Measurements from ENCODE around the gene NLN. TPM values are rescaled to one million over a fixed set of nuclear protein-coding genes. Genes with fewer than 3 reads are reported as not detected.

Gene NLN
- total and polyA plus RNA-seq, 2 of the 4 experiments (the other 2 are of a cell fraction), result 19.1 to 37.1 TPM

DNA sequence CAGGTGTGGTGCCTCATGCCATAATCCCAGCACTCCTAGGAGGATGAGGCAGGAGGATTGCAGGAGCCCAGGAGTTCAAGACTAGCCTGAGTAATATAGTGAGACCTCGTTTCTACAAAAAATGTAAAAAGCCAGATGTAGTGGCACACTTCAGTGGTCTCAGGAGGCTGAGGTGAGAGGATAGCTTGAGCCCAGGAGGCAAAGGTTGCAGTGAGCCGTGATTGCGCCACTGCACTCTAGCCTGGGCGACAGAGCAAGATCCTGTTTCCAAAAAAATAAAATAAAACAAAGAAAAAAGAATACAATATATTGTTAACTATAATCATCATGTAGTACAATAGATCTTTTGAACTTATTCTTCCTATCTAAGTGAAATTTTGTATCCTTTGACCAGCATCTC is 16.3 kb downstream of the NLN start:
- Histone ChIP-seq H3K4me2 (ENCODE audit: low read depth, low read length) (no peak overlapping the region), H3K56ac (ENCODE audit: extremely low read depth, insufficient read depth, low read length) (no peak overlapping the region), H2AFZ (replicated peaks; ENCODE audit: low read length, poor library complexity) (no peak overlapping the region), H3K79me1 (ENCODE audit: low read depth in 1 of 2, low read length in 2 of 2) (peaks cover 22 to 46% of the 10 kb centered on the region in 2 experiments), H3K9ac (ENCODE audit: low read depth, low read length) (no peak overlapping the region), H3K4ac (ENCODE audit: low read depth, low read length) (no peak overlapping the region; the same call in 1 of the 2 replicates), H3K36me3 (ENCODE audit: control insufficient read depth, insufficient read depth, low read length) (no peaks in the 10 kb centered on the region), H3K18ac (ENCODE audit: low read depth, low read length) (no peak overlapping the region), H3K27me3 (ENCODE audit: control insufficient read depth, insufficient read depth, low read length) (no peaks in the 10 kb centered on the region), H2AK9ac (replicated peaks; ENCODE audit: low read depth, low read length, poor library complexity) (no peak overlapping the region), H2AK5ac (ENCODE audit: low read depth, low read length) (no peak overlapping the region), H4K8ac (ENCODE audit: low read depth in 2 of 2, low read length in 2 of 2) (no peak overlapping the region), H3K4me1 (ENCODE audit: control insufficient read depth, insufficient read depth, low read length) (no peaks in the 10 kb centered on the region), H2BK5ac (ENCODE audit: low read depth, low read length, poor library complexity, severe bottlenecking) (no peak overlapping the region), H3K9me3 (ENCODE audit: control insufficient read depth, insufficient read depth, low read length) (no peaks in the 10 kb centered on the region), H3K4me3 (ENCODE audit: insufficient read depth, low read depth, low read length) (no peak overlapping the region), H4K91ac (ENCODE audit: insufficient read depth, low read depth, low read length) (no peak overlapping the region), H3K9me1 (ENCODE audit: insufficient read depth, low read length) (no peaks in the 10 kb centered on the region; the same call in 1 of the 2 replicates), H4K20me1 (ENCODE audit: insufficient read depth, low read length) (no peaks in the 10 kb centered on the region), H3K14ac (replicated peaks; ENCODE audit: low read depth, low read length) (no peak overlapping the region), H4K5ac (ENCODE audit: low read depth, low read length) (no peak overlapping the region), H2BK20ac (ENCODE audit: low read depth, low read length) (no peak overlapping the region), H3K27ac (ENCODE audit: insufficient read depth, low read length) (no peak overlapping the region), H3K23ac (ENCODE audit: low read depth, low read length) (no peak overlapping the region), H2BK15ac (ENCODE audit: low read depth, low read length) (no peak overlapping the region), H2BK120ac (ENCODE audit: low read depth, low read length) (no peak overlapping the region)
- WGBS, 2 experiments (ENCODE audit: extremely low coverage in 2 of 2, insufficient read length in 1 of 2), result 100% methylated on average over 1 of the region's 4 CpGs; no CpG with 5 or more reads in 1 of the 2 experiments
- ChIA-PET CTCF (no interaction called here), POLR2A (ENCODE audit: unreplicated experiment) (no interaction called here)
- TF ChIP-seq RFX5 (IDR thresholded peaks at IDR 0.05; ENCODE audit: low read depth, low read length) (no peak), FOS (IDR thresholded peaks at IDR 0.05; ENCODE audit: low read depth, low read length) (no peak)
- ATAC-seq (ENCODE audit: low read depth) (no peak), DNase-seq (no peak)
- intact Hi-C loops (cut with micrococcal nuclease) (no loop called here), dilution Hi-C loops (cut with HindIII; ENCODE audit: low sequenced_read_pairs, unreplicated experiment) (no loop called here), in situ Hi-C loops (cut with MboI; ENCODE audit: low sequenced_read_pairs) (no loop called here)
- BruUV-seq (replicated peaks), result no TSS peak
